ENCODE results near the gene LANCL3.

The LANCL3 gene

DNA sequence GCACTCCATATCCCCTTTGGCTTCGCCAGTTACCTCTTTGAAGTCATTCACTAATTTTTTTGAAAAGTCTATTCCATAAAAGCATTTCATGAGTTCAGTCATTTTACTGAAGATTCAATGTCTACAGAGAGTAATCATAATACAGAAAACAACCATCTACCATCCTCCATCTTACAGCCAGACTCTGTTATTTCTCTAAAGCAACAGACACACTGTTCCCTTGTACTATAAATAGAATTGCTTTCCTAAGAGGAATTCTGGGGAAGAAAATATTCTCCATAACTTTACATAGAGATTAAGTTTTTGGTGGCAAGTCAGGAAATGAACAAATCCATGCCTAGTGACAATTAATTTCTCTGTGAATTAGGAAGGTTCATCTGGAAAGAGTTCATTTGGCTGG lies 151.1 kb downstream of the LANCL3 start:
- Histone ChIP-seq H3K27me3 (replicated peaks; ENCODE audit: control insufficient read depth, insufficient read depth, low read length, poor library complexity, severe bottlenecking) (no peaks in the 10 kb centered on the region), H3K27ac (ENCODE audit: insufficient read depth, low read length, poor library complexity, severe bottlenecking) (no peak overlapping the region), H3K4me3 (ENCODE audit: insufficient read depth, low read depth, low read length, poor library complexity, severe bottlenecking) (no peak overlapping the region), H3K4me1 (ENCODE audit: control insufficient read depth, insufficient read depth, low read length, poor library complexity, severe bottlenecking) (no peaks in the 10 kb centered on the region), H3K9me3 (ENCODE audit: control insufficient read depth, low read length) (no peaks in the 10 kb centered on the region), H3K36me3 (ENCODE audit: control insufficient read depth, insufficient read depth, low read length) (no peaks in the 10 kb centered on the region)
- no peak for DNase-seq

DNA sequence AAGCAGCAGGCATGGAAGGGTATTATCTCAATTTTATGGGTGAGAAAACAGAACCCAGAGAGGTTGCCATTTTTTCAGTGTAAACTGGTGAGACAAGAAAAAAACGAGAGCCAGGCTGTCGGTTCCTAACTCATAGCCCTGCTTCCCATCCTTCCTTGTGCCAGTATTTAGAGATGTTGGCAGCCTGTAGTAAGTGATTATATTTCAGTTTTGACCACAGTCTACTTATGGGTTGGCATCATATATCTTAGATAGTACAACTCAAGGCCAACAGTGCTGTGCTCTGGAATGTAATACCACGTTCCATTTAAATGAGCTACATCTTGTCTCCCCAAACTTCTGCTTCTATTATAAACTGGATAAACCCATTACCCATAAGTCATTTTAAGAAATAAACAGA lies 154.9 kb downstream of the LANCL3 start:
- H3K4me3 ChIP-seq (ENCODE audit: insufficient read depth, low read depth, low read length, poor library complexity, severe bottlenecking), result no peak overlapping the region
- H3K36me3 ChIP-seq (ENCODE audit: control insufficient read depth, insufficient read depth, low read length), result no peaks in the 10 kb centered on the region
- H3K9me3 ChIP-seq (ENCODE audit: control insufficient read depth, low read length), result no peaks in the 10 kb centered on the region
- DNase-seq, result no peak
- H3K4me1 ChIP-seq (ENCODE audit: control insufficient read depth, insufficient read depth, low read length, poor library complexity, severe bottlenecking), result no peaks in the 10 kb centered on the region
- H3K27ac ChIP-seq (ENCODE audit: insufficient read depth, low read length, poor library complexity, severe bottlenecking), result no peak overlapping the region
- no peaks in the 10 kb centered on the region for H3K27me3 ChIP-seq (replicated peaks; ENCODE audit: control insufficient read depth, insufficient read depth, low read length, poor library complexity, severe bottlenecking)

All from effector memory CD4-positive, alpha-beta T cell (primary cell).